Calu3 (cell line): ENCODE data around the gene TMEM132D. TPM values are rescaled to one million over a fixed set of nuclear protein-coding genes. Genes with fewer than 3 reads are reported as not detected.

Experiments used
- BruUV-seq: library from RNA; stranded (reverse); fragments of 400-500 nt; replicated peaks from 2 replicates; lab custom pipeline; 2021; lab: Mats Ljungman, UMichigan
- CTCF ChIA-PET: fragments of 300-600 bp; sonication (Branson Sonifier 250); formaldehyde crosslinking; loops from one replicate; lab custom pipeline; 2022; ENCODE audit warnings: antibody characterized with exemption; lab: Charles Lee
- DNase-seq: peaks from one replicate; pipeline ENCODE4 v3.0.0; 2022
- H3K27ac Mint-ChIP-seq: one replicate; pipeline ENCODE4 v1.8.0; 2022; ENCODE audit warnings: mixed read lengths; ENCODE audit not compliant: unreplicated experiment
- H3K27me3 Mint-ChIP-seq: one replicate; pipeline ENCODE4 v1.8.0; 2022; ENCODE audit warnings: mixed read lengths; ENCODE audit not compliant: unreplicated experiment
- H3K36me3 Mint-ChIP-seq: one replicate; pipeline ENCODE4 v1.8.0; 2022; ENCODE audit warnings: mild to moderate bottlenecking, moderate library complexity, mixed read lengths; ENCODE audit not compliant: insufficient read depth, unreplicated experiment
- H3K4me1 Mint-ChIP-seq: one replicate; pipeline ENCODE4 v1.8.0; 2022; ENCODE audit warnings: mild to moderate bottlenecking, low read depth, mixed read lengths; ENCODE audit not compliant: unreplicated experiment
- H3K4me3 Mint-ChIP-seq: one replicate; pipeline ENCODE4 v1.8.0; 2022; ENCODE audit warnings: mild to moderate bottlenecking, low read depth, moderate library complexity, mixed read lengths; ENCODE audit not compliant: unreplicated experiment
- H3K9me3 Mint-ChIP-seq: one replicate; pipeline ENCODE4 v1.8.0; 2022; ENCODE audit warnings: low read depth, mixed read lengths; ENCODE audit not compliant: unreplicated experiment
- CTCF ChIP-seq: fragments of 200-600 bp; IDR thresholded peaks from one replicate; pipeline ENCODE4 v1.8.0; 2022; ENCODE audit warnings: antibody characterized with exemption; ENCODE audit not compliant: unreplicated experiment
- intact Hi-C: fragments of 100-400 bp; cut with micrococcal nuclease; formaldehyde crosslinking; loops from one replicate; pipeline ENCODE4 v1.10.0; 2022; ENCODE audit not compliant: unreplicated experiment
- total RNA-seq: library from RNA; stranded (reverse); gene quantifications from 2 replicates; pipeline ENCODE4 v1.2.3, GENCODE V29; 2022

Gene TMEM132D
- total RNA-seq, 1 experiment from 2014 or later = not detected

GRCh38 chr12:129556082-129556481 lies 347.7 kb downstream of the TMEM132D start:
- Mint-ChIP-seq H3K27ac (no peak overlapping the region), H3K36me3 (no peaks in the 10 kb centered on the region), H3K27me3 (no peaks in the 10 kb centered on the region), H3K4me3 (no peak overlapping the region), H3K4me1 (no peaks in the 10 kb centered on the region), H3K9me3 (peaks cover 15% of the 10 kb centered on the region)
- intact Hi-C loops = no loop called here
- CTCF ChIA-PET = no interaction called here
- DNase-seq = no peak
- no peak for TF ChIP-seq CTCF
- BruUV-seq = no TSS peak

- Mint-ChIP-seq H3K36me3 (no peaks in the 10 kb centered on the region), H3K27me3 (no peaks in the 10 kb centered on the region), H3K4me1 (no peaks in the 10 kb centered on the region), H3K4me3 (no peak overlapping the region), H3K9me3 (peaks cover 17% of the 10 kb centered on the region), H3K27ac (no peak overlapping the region)
- intact Hi-C loops = no loop called here
- BruUV-seq = no TSS peak
- CTCF ChIA-PET = no interaction called here
- no peak for DNase-seq
- TF ChIP-seq CTCF = no peak
These were observed 350.7 kb downstream of the TMEM132D start for GRCh38 chr12:129552996-129553750.

- no peak for TF ChIP-seq CTCF
- Mint-ChIP-seq H3K27me3 (no peaks in the 10 kb centered on the region), H3K4me3 (no peak overlapping the region), H3K9me3 (peaks cover 16% of the 10 kb centered on the region), H3K4me1 (no peaks in the 10 kb centered on the region), H3K27ac (no peak overlapping the region), H3K36me3 (no peaks in the 10 kb centered on the region)
- CTCF ChIA-PET = no interaction called here
- DNase-seq = no peak
- intact Hi-C loops = no loop called here
- BruUV-seq = no TSS peak
These were observed 352.4 kb downstream of the TMEM132D start for GRCh38 chr12:129551441-129551840.

GRCh38 chr12:129550353-129550752 lies 353.5 kb downstream of the TMEM132D start:
- no TSS peak for BruUV-seq
- Mint-ChIP-seq H3K9me3 (peaks cover 16% of the 10 kb centered on the region), H3K4me1 (no peaks in the 10 kb centered on the region), H3K4me3 (no peak overlapping the region), H3K36me3 (no peaks in the 10 kb centered on the region), H3K27ac (no peak overlapping the region), H3K27me3 (no peaks in the 10 kb centered on the region)
- intact Hi-C loops = no loop called here
- no peak for DNase-seq
- CTCF ChIA-PET = no interaction called here
- TF ChIP-seq CTCF = no peak
